A549 treated with GW870086 at 1 μM for 4 hours (cell line): ENCODE measurements around the gene SIRPB1. TPM values are rescaled to one million over a fixed set of nuclear protein-coding genes. Genes with fewer than 3 reads are reported as not detected.

Source experiments
- total RNA-seq: library from RNA; stranded (reverse); fragments of 200-300 nt; extraction: Qiagen RNA extraction; gene quantifications from 5 replicates; pipeline ENCODE4 v1.2.3, GENCODE V29; 2022; ENCODE audit warnings: low read depth

The SIRPB1 gene
- total RNA-seq: 0.17 to 0.66 TPM (median 0.64 TPM) in 5 replicates

DNA sequence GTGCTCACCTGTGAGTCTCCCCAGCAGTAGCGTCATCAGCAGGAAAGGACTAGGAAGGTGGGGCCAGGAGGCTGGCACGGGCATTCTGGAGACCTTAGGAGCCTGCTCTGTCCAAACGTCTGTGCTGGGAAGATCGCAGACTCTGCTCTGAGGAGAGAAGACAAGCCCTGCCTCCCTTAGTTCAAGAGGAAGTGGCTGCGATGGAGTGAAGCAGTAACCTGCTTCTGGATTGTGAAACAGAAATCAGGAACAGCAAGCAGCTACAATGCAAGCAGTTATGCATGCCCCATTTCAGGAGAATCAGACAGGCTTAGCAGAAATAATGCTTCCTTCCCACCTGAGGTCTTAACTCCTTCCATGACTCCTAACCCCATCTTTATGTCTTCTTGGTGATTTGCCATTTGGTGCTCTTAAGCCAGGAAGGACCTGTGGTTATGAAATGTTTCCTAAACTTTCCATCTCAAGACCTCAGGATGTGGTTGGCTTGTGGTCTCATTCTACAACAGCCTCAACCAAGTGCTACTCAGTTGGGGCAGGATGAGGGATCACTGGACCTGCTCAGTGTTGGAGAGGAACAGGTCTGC lies at the start of gene SIRPB1:
SIRPB1 (minus strand) TSS at position 149 of the 584 bp plus-strand sequence; CDS start at position 84, 65 bp downstream.

DNA sequence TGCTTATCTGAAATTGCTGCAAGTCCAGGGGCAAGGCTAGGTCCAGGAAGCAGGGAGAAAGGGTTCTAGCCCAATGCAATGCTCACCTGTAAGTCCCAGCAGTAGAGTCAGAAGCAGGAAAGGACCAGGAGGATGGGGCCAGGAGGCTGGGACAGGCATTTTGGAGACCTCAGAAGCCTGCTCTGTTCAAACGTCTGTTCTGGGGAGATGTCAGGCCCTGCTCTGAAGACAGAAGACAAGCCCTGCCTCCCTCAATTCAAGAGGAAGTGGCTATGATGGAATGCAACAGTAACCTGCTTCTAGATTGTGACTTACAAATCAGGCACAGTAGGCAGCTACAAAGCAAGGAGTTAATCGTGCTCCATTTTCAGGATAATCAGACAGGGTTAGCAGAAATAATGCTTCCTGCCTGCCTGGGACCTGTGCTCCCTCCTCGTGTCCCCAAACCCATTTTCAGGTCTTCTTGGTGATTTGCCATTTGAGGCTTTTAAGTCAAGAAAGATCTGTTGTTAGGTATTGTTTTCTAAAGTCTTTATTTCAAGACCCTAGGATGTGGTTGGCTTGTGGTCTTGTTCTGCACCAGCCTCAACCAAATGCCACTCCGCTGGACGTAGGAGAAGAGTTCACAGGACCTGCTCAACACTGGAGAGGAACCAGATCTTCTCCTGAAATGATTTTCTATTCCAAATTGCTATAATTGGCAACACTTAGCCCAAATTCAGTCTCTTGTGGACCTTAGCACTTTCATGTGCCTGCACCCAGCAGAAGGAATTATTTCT lies 37.9 kb upstream of the SIRPB1 start, which contains the start of gene SIRPG:
SIRPG (minus strand) TSS at position 224 of the 779 bp plus-strand sequence; CDS start at position 159, 65 bp downstream.

Other genes with a start within 250 kb of the SIRPB1 start
- 461 to 542 TPM (median 514 TPM) in 5 replicates for gene FKBP1A, start 227.0 kb downstream of the SIRPB1 start, total RNA-seq
- 106 to 127 TPM (median 121 TPM) in 5 replicates for gene NSFL1C, start 153.2 kb downstream of the SIRPB1 start, total RNA-seq
- 0.09 TPM in 1 of 5 replicates, not detected in the others for gene SIRPB2, start 128.6 kb downstream of the SIRPB1 start, total RNA-seq
- gene SIRPD, start 62.3 kb downstream of the SIRPB1 start, total RNA-seq: not detected in 5 replicates
- 0.20 TPM in 1 of 5 replicates, not detected in the others for gene SIRPG, start 37.8 kb upstream of the SIRPB1 start, total RNA-seq